Right lobe of liver (tissue), 6 donors: ENCODE results near the gene ODC1. TPM values are rescaled to one million over a fixed set of nuclear protein-coding genes. Genes with fewer than 3 reads are reported as not detected.
"Not testable (repeated sequence)": the region's sequence is repeated elsewhere in the genome, so short reads cannot be mapped to it uniquely, and the experiment has no call there.

ENCODE experiments used
- ATAC-seq, 4 donors: fragments of 200-7000 bp; cut with Tn5 transposase; one replicate each; pipeline ENCODE4 v1.9.1; 2020; ENCODE audit warnings: mild to moderate bottlenecking in 4 of 4, moderate library complexity in 4 of 4
- DNase-seq, 3 donors: peaks; one replicate each; pipeline ENCODE4 v3.0.0-alpha.2; 2020
- H3K27ac ChIP-seq, 3 donors: fragments of 200-600 bp; one replicate each; pipeline ENCODE4 v1.8.0; 2022
- H3K27me3 ChIP-seq, 2 donors: fragments of 200-600 bp; one replicate each; pipeline ENCODE4 v1.8.0; 2022
- H3K36me3 ChIP-seq, 4 donors: fragments of 200-600 bp; sonication (generic) in 1 of 4; one replicate each; pipeline versions ENCODE4 v1.5.1 to v1.8.0; 2017 to 2022; ENCODE audit warnings: control low read depth in 1 of 4
- H3K4me1 ChIP-seq, 4 donors: fragments of 200-600 bp; sonication (generic) in 1 of 4; one replicate each; pipeline versions ENCODE4 v1.5.1 to v1.8.0; 2017 to 2022; ENCODE audit warnings: control low read depth in 1 of 4
- H3K4me3 ChIP-seq, 3 donors: fragments of 200-600 bp; one replicate each; pipeline ENCODE4 v1.8.0; 2022
- H3K9me3 ChIP-seq, 4 donors: fragments of 200-600 bp; sonication (generic) in 1 of 4; one replicate each; pipeline versions ENCODE4 v1.5.1 to v1.8.0; 2017 to 2022; ENCODE audit warnings: control low read depth in 1 of 4
- POLR2A ChIP-seq: fragments of 450-650 bp; IDR thresholded peaks from one replicate; pipeline ENCODE4 v1.6.1; 2017; ENCODE audit warnings: antibody characterized with exemption, mild to moderate bottlenecking
- WGBS: methylation state at CpG from one replicate; pipeline ENCODE4 v1.1.6; 2018; ENCODE audit warnings: low coverage, low lambda C conversion rate; ENCODE audit not compliant: insufficient coverage; ENCODE audit errors: missing lambda C conversion rate; 5-methylcytosine and 5-hydroxymethylcytosine counted together
- intact Hi-C, 2 donors: fragments of 100-400 bp; cut with DNase I; formaldehyde crosslinking; loops; one replicate each; pipeline versions ENCODE4 v1.11.2 to v1.14.1; 2022
- total RNA-seq, 6 experiments: library from RNA; depleted of rRNA in 2 of 6; stranded (reverse); fragments of >200 nt in 2 of 6; fragmentation: NEBNext Ultra II Directional in 3 of 6; extraction: Animal tissue kit (Norgen Biotek cat#: 25700) in 3 of 6; gene quantifications; one replicate each; pipeline versions ENCODE4 v1.1.0 to v1.2.4, GENCODE V29; 2016 to 2023
- TF ChIP-seq, protein P1 (sequence below), 4 donors: fragments of 200-600 bp in 3 of 4; fragments of 450-650 bp in 1 of 4; IDR thresholded peaks; one replicate each; pipeline versions ENCODE4 v1.5.1 to v1.8.0; 2016 to 2022; ENCODE audit warnings: antibody characterized with exemption in 4 of 4, mild to moderate bottlenecking in 2 of 4
- donor health status: DM: no; HTN: yes; CAD: no.
- donor health status: DM: no; HTN: no; CAD: no.
- donor health status: DM: no; HTN: no; CAD: no.
- donor health status: DM: no; HTN: yes; CAD: no.
- donor health status: DM: no; HTN: yes; CAD: no.

The ODC1 gene
- total RNA-seq, 6 experiments from 2014 or later: 14.4 to 197 (median 28.6) TPM

DNA sequence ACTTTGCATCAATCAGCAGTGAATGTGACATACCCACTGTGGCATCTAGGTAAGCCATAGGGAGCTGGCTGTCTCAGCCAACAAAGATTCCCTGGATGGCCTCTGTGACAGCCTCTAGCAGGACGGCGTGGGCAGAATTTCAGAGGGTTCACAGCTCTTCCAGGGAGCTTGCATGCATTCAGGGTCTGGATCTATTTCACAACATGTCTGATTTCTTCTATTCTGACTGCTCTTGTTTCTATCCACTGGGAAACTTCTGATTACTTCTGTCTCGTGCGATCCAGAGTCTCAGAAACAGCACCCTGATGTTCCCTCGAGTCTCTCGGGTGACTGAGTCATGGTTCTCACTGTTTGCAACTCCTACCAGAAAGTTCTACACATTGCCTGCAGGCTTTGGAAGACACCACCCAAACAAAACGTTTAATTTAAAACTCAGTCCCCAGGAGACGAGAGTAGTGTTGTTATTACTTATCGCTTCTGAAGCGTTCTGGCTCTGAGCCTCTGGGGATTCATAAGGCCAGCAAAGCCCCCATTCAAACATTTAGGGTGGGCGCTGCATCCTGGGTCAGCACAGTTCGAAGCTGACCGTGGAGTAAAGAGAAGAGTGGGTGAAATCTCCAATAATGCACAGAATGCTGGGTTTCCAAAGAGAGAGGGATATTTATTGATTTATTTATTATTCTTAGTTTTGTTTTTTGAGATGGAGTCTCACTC is 41.9 kb upstream of the ODC1 start:
- ATAC-seq: no peak
- WGBS: 82% methylated on average over 11 of the region's 13 CpGs
- no peaks in the 10 kb centered on the region for H3K9me3 ChIP-seq
- no peaks in the 10 kb centered on the region for H3K36me3 ChIP-seq
- H3K4me3 ChIP-seq: no peak overlapping the region
- TF ChIP-seq, protein P1, sequence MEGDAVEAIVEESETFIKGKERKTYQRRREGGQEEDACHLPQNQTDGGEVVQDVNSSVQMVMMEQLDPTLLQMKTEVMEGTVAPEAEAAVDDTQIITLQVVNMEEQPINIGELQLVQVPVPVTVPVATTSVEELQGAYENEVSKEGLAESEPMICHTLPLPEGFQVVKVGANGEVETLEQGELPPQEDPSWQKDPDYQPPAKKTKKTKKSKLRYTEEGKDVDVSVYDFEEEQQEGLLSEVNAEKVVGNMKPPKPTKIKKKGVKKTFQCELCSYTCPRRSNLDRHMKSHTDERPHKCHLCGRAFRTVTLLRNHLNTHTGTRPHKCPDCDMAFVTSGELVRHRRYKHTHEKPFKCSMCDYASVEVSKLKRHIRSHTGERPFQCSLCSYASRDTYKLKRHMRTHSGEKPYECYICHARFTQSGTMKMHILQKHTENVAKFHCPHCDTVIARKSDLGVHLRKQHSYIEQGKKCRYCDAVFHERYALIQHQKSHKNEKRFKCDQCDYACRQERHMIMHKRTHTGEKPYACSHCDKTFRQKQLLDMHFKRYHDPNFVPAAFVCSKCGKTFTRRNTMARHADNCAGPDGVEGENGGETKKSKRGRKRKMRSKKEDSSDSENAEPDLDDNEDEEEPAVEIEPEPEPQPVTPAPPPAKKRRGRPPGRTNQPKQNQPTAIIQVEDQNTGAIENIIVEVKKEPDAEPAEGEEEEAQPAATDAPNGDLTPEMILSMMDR (IDR thresholded peaks at IDR 0.05): no peak
- H3K27me3 ChIP-seq: no peaks in the 10 kb centered on the region
- peaks cover 0 to 10% (median 0%) of the 10 kb centered on the region in 4 donors for H3K4me1 ChIP-seq
- DNase-seq: peak in 2 of 3 donors; percentile 10 to 17
- intact Hi-C loops: no loop called here
- no peak overlapping the region for H3K27ac ChIP-seq

DNA sequence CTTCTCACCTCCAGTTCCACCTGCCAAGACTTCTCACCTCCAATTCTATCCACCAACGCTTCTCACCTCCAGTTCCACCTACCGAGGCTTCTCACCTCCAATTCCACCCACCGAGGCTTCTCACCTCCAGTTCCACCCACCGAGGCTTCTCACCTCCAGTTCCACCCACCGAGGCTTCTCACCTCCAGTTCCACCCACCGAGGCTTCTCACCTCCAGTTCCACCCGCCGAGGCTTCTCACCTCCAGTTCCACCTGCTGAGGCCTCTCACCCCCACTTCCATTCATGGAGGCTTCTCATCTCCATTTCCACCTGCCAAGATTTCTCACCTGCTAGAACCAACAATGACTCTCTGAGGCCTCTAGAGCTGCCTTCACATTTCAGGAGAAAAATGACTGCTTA is 40.0 kb upstream of the ODC1 start:
- 51% methylated on average over 8 of the region's 8 CpGs for WGBS
- ATAC-seq, H3K27ac ChIP-seq, H3K9me3 ChIP-seq, H3K4me3 ChIP-seq, H3K4me1 ChIP-seq, H3K36me3 ChIP-seq, H3K27me3 ChIP-seq, intact Hi-C loops: not testable (repeated sequence)
- peak in 1 of 3 donors; percentile 6 for DNase-seq

DNA sequence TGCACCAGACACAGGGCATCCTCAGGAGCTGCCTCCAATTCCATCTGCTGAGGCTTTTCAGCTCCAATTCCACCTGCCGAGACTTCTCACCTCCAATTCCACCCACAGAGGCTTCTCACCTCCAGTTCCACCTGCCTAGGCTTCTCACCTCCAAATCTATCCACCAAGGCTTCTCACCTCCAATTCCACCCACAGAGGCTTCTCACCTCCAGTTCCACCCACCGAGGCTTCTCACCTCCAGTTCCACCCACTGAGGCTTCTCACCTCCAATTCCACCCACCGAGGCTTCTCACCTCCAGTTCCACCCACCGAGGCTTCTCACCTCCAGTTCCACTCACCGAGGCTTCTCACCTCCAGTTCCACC is 39.6 kb upstream of the ODC1 start:
- H3K9me3 ChIP-seq, H3K4me1 ChIP-seq, DNase-seq, H3K4me3 ChIP-seq, H3K27me3 ChIP-seq, intact Hi-C loops, ATAC-seq, H3K27ac ChIP-seq, H3K36me3 ChIP-seq: not testable (repeated sequence)
- WGBS: 70% methylated on average over 2 of the region's 5 CpGs

DNA sequence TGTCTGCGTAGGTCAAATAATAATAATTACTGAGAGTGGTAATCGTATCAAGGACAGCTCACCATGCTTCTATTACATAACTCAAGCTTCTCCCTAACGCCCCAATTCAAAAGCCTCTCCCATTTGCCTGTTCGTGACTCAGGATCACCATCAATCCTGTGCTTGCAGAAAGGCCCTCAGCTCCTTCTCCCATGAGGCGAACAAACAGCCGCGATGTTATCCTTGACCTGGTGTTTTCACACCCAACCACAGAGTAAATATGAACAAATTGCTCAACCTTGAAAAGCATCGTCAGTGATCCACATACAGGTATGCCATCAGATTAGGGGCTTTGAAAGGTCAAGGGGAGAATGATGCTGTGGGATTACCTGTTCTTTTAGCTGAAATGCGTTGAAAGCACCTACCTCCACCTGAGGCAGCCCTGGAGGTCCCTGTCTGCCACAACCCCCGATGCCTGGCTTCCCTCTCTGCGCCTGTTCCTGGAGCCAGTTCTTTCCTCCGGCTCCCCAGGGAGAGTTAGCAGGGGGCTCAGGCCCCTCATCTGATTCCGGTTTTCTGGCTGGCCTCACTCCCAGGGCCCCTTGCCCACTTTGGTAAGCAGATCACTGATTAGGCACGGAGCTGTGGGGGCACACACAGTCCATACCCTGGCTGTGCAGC is 39.1 kb upstream of the ODC1 start:
- Histone ChIP-seq H3K4me1 (peaks cover 0 to 10% (median 0%) of the 10 kb centered on the region in 4 donors), H3K27me3 (no peaks in the 10 kb centered on the region), H3K9me3 (no peaks in the 10 kb centered on the region), H3K27ac (no peak overlapping the region), H3K4me3 (no peak overlapping the region), H3K36me3 (no peaks in the 10 kb centered on the region)
- TF ChIP-seq POLR2A: no peak
- TF ChIP-seq, protein P1 (IDR thresholded peaks at IDR 0.05): no peak
- intact Hi-C loops: no loop called here
- WGBS: 33% methylated on average over 10 of the region's 14 CpGs
- DNase-seq (no peak), ATAC-seq (peak in 3 of 4 donors; percentile 36 to 75 (median 60))

DNA sequence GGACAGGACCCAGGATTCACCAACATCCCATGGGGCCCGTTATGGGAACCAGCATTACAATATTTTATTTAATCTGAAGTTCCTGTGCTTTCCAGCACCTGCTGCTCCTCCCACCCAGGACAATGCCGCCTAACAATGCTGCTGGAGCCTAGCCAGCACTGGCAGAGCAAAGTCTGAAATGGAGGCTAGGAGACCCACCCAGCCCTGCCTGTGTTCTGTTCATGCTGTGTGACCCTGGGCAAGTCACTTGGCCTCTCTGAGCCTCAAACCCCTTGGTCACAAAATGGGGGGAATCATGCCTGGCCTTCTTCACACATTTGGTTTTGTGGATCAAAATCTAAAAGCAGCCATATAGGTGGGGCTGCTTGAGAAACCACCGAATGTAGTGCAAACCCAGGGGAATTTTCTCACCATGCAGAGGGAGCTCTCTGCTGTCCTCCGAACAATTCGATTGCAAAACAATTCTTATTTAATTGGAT is 38.5 kb upstream of the ODC1 start:
- DNase-seq (peak in 1 of 3 donors; percentile 28), ATAC-seq (peak in 1 of 4 donors; percentile 22)
- no peaks in the 10 kb centered on the region for H3K27me3 ChIP-seq
- WGBS: 41% methylated on average over 5 of the region's 5 CpGs
- no peak overlapping the region for H3K27ac ChIP-seq
- no peaks in the 10 kb centered on the region for H3K36me3 ChIP-seq
- no peak overlapping the region for H3K4me3 ChIP-seq
- H3K9me3 ChIP-seq: no peaks in the 10 kb centered on the region
- TF ChIP-seq, protein P1 (IDR thresholded peaks at IDR 0.05): no peak
- no peak for TF ChIP-seq POLR2A
- intact Hi-C loops: no loop called here
- peaks cover 0 to 10% (median 0%) of the 10 kb centered on the region in 4 donors for H3K4me1 ChIP-seq
